ENCODE results near the gene TULP1. TPM values are rescaled to one million over a fixed set of nuclear protein-coding genes. Genes with fewer than 3 reads are reported as not detected.
"Not testable (repeated sequence)": the region's sequence is repeated elsewhere in the genome, so short reads cannot be mapped to it uniquely, and the experiment has no call there.

TULP1 gene
- total and polyA plus RNA-seq, 8 donors: 5.4 to 11.9 (median 7.7) TPM; not detected in 2

- intact Hi-C loops (cut with DNase I): no loop called here
- H3K36me3 ChIP-seq: no peaks in the 10 kb centered on the region
- peaks cover 7 to 11% of the 10 kb centered on the region in 2 donors for H3K4me1 ChIP-seq
- H3K27me3 ChIP-seq: peaks cover 0 to under 1% of the 10 kb centered on the region in 2 donors
- ATAC-seq: no peak
- no peak overlapping the region for H3K27ac ChIP-seq
- H3K9me3 ChIP-seq: no peaks in the 10 kb centered on the region
- H3K4me3 ChIP-seq: no peak overlapping the region
- no peak for TF ChIP-seq CTCF (IDR thresholded peaks at IDR 0.05)
- no peak for DNase-seq
Observed at GRCh38 chr6:35518566-35519312, 6.0 kb upstream of the TULP1 start.

- H3K27ac ChIP-seq; DNase-seq; intact Hi-C loops (cut with DNase I); H3K36me3 ChIP-seq; H3K4me1 ChIP-seq; H3K27me3 ChIP-seq; H3K9me3 ChIP-seq; ATAC-seq; H3K4me3 ChIP-seq: not testable (repeated sequence)
Observed at GRCh38 chr6:35517978-35518377, 5.3 kb upstream of the TULP1 start.

GRCh38 chr6:35516712-35517111 is 4.0 kb upstream of the TULP1 start:
- TF ChIP-seq CTCF (IDR thresholded peaks at IDR 0.05): no peak
- DNase-seq: no peak

GRCh38 chr6:35515939-35516338 is 3.2 kb upstream of the TULP1 start:
- H3K9me3 ChIP-seq; H3K36me3 ChIP-seq; H3K27ac ChIP-seq; H3K4me3 ChIP-seq; ATAC-seq; DNase-seq; H3K4me1 ChIP-seq; intact Hi-C loops (cut with DNase I): not testable (repeated sequence)
- peaks cover 11 to 28% of the 10 kb centered on the region in 2 donors for H3K27me3 ChIP-seq

More at GRCh38 chr6:35516712-35517111, 4.0 kb upstream of the TULP1 start:
- Histone ChIP-seq H3K4me1 (no peaks in the 10 kb centered on the region), H3K36me3 (no peaks in the 10 kb centered on the region), H3K27me3 (peaks cover 4 to 20% of the 10 kb centered on the region in 2 donors), H3K9me3 (no peaks in the 10 kb centered on the region), H3K27ac (no peak overlapping the region), H3K4me3 (no peak overlapping the region)
- intact Hi-C loops (cut with DNase I): no loop called here
- ATAC-seq: no peak

GRCh38 chr6:35514587-35514986 is 1.9 kb upstream of the TULP1 start:
- intact Hi-C loops (cut with DNase I): no loop called here
- Histone ChIP-seq H3K27ac (no peak overlapping the region), H3K4me3 (no peak overlapping the region), H3K27me3 (peaks cover 11 to 42% of the 10 kb centered on the region in 2 donors), H3K9me3 (no peaks in the 10 kb centered on the region), H3K4me1 (no peaks in the 10 kb centered on the region), H3K36me3 (no peaks in the 10 kb centered on the region)
- DNase-seq (no peak), ATAC-seq (no peak)
- no peak for TF ChIP-seq CTCF (IDR thresholded peaks at IDR 0.05)

- Histone ChIP-seq H3K4me3 (no peak overlapping the region), H3K4me1 (no peaks in the 10 kb centered on the region), H3K36me3 (no peaks in the 10 kb centered on the region), H3K27me3 (peaks cover 11 to 53% of the 10 kb centered on the region in 2 donors), H3K9me3 (no peaks in the 10 kb centered on the region), H3K27ac (no peak overlapping the region)
- DNase-seq: peak in 1 of 4 donors; percentile 64
- intact Hi-C loops (cut with DNase I): no loop called here
- no peak for ATAC-seq
- TF ChIP-seq CTCF (IDR thresholded peaks at IDR 0.05): no peak
Observed at GRCh38 chr6:35512006-35512405, 690 bp downstream of the TULP1 start.

All from left lung (tissue), 10 donors.